Neural cell (in vitro differentiated cells): Measurements from ENCODE around the gene TUBAL3. TPM values are rescaled to one million over a fixed set of nuclear protein-coding genes. Genes with fewer than 3 reads are reported as not detected.

ENCODE experiments used
- H2AFZ ChIP-seq: fragments of 200-600, 300-800 bp; sonication (generic), shearing (Covaris generic); 2 replicates; pipeline ENCODE4 v1.6.0; 2014; ENCODE audit warnings: low read depth, mild to moderate bottlenecking, antibody characterized with exemption, low read length, moderate library complexity
- H3F3A ChIP-seq: fragments of 200-600 bp; shearing (Covaris generic); 2 replicates; pipeline ENCODE4 v1.6.1; 2016; ENCODE audit warnings: mild to moderate bottlenecking, moderate library complexity, mixed read lengths, antibody characterized with exemption, low read length; ENCODE audit not compliant: insufficient read depth, poor library complexity, severe bottlenecking
- H3K27ac ChIP-seq: fragments of 200-600, 300-800 bp; sonication (generic), shearing (Covaris generic); 2 replicates; pipeline ENCODE4 v1.5.1; 2014; ENCODE audit warnings: mild to moderate bottlenecking, low read length, moderate library complexity
- H3K27me3 ChIP-seq: fragments of 300-800, 200-600 bp; sonication (generic), shearing (Covaris generic); 2 replicates; pipeline ENCODE4 v1.6.0; 2014; ENCODE audit warnings: mild to moderate bottlenecking, low read depth, low read length, moderate library complexity; ENCODE audit not compliant: insufficient read depth
- H3K36me3 ChIP-seq: fragments of 300-800, 200-600 bp; sonication (generic), shearing (Covaris generic); 2 replicates; pipeline ENCODE4 v1.5.1; 2014; ENCODE audit warnings: mild to moderate bottlenecking, antibody characterized with exemption, low read length, moderate library complexity; ENCODE audit not compliant: insufficient read depth
- H3K4me2 ChIP-seq: fragments of 300-800, 200-600 bp; sonication (generic), shearing (Covaris generic); 2 replicates; pipeline ENCODE4 v1.6.0; 2014; ENCODE audit warnings: mild to moderate bottlenecking, low read length
- H3K4me3 ChIP-seq: fragments of 300-800, 200-600 bp; sonication (generic), shearing (Covaris generic); 2 replicates; pipeline ENCODE4 v1.5.1; 2014; ENCODE audit warnings: mild to moderate bottlenecking, low read length, moderate library complexity
- H3K79me2 ChIP-seq: fragments of 200-600 bp; shearing (Covaris generic); replicated peaks from 2 replicates; pipeline ENCODE4 v1.6.0; 2014; ENCODE audit warnings: mild to moderate bottlenecking, low read length, moderate library complexity; ENCODE audit not compliant: insufficient read depth
- H3K9ac ChIP-seq: fragments of 300-800, 200-600 bp; sonication (generic), shearing (Covaris generic); 2 replicates; pipeline ENCODE4 v1.6.1; 2016; ENCODE audit warnings: mild to moderate bottlenecking, low read length, mixed read lengths
- H3K9me2 ChIP-seq: fragments of 200-600 bp; shearing (Covaris generic); 2 replicates; pipeline ENCODE4 v1.6.1; 2016; ENCODE audit warnings: mild to moderate bottlenecking, low read length, mixed read lengths; ENCODE audit not compliant: insufficient read depth
- H3K9me3 ChIP-seq: fragments of 200-600, 300-800 bp; sonication (generic), shearing (Covaris generic); 2 replicates; pipeline ENCODE4 v1.6.1; 2016; ENCODE audit warnings: mild to moderate bottlenecking, mixed run types, low read length, moderate library complexity, mixed read lengths
- H4K20me1 ChIP-seq: fragments of 200-600 bp; shearing (Covaris generic); 2 replicates; pipeline ENCODE4 v1.6.1; 2016; ENCODE audit warnings: mild to moderate bottlenecking, mixed run types; ENCODE audit not compliant: insufficient read depth
- EP300 ChIP-seq: fragments of 450-650 bp; conservative IDR thresholded peaks from 2 replicates; pipeline ENCODE4 v1.6.1; 2014; ENCODE audit warnings: antibody characterized with exemption, mild to moderate bottlenecking, moderate library complexity; ENCODE audit not compliant: poor library complexity, severe bottlenecking
- EZH2 ChIP-seq: fragments of 200-600, 300-800 bp; shearing (Covaris generic), sonication (generic); IDR thresholded peaks from 2 replicates; pipeline ENCODE4 v1.6.1; 2014; ENCODE audit warnings: antibody characterized with exemption, low read length, borderline replicate concordance, mild to moderate bottlenecking; ENCODE audit not compliant: insufficient read depth, poor library complexity, severe bottlenecking
- MXI1 ChIP-seq: fragments of 450-650 bp; conservative IDR thresholded peaks from 2 replicates; pipeline ENCODE4 v1.6.1; 2014; ENCODE audit warnings: antibody characterized with exemption, mild to moderate bottlenecking; ENCODE audit not compliant: poor library complexity, severe bottlenecking
- POLR2AphosphoS5 ChIP-seq: IDR thresholded peaks from 2 replicates; pipeline ENCODE4 v1.6.1; 2012
- RAD21 ChIP-seq: fragments of 450-650 bp; conservative IDR thresholded peaks from 2 replicates; pipeline ENCODE4 v1.6.1; 2014; ENCODE audit warnings: antibody characterized with exemption, mild to moderate bottlenecking, moderate library complexity
- SMC3 ChIP-seq: fragments of 450-650 bp; conservative IDR thresholded peaks from 2 replicates; pipeline ENCODE4 v1.6.1; 2014; ENCODE audit warnings: antibody characterized with exemption, mild to moderate bottlenecking, moderate library complexity; ENCODE audit not compliant: poor library complexity
- TAF1 ChIP-seq: IDR thresholded peaks from 2 replicates; pipeline ENCODE4 v1.6.1; 2012; ENCODE audit warnings: low read depth
- polyA plus RNA-seq: library from polyadenylated mRNA; depleted of rRNA; stranded (reverse); fragments of >200 nt; gene quantifications from 2 replicates; pipeline ENCODE4 v1.2.3, GENCODE V29; 2014
- TF ChIP-seq, protein P1 (sequence below): IDR thresholded peaks from 2 replicates; pipeline ENCODE4 v1.6.1; 2012; ENCODE audit warnings: borderline replicate concordance
- TF ChIP-seq, protein P2 (sequence below): fragments of 450-650 bp; IDR thresholded peaks from 2 replicates; pipeline ENCODE4 v1.5.1; 2014; ENCODE audit warnings: antibody characterized with exemption, mild to moderate bottlenecking, moderate library complexity; ENCODE audit not compliant: poor library complexity, severe bottlenecking

The TUBAL3 gene
- polyA plus RNA-seq, 1 donor from 2014 or later, result not detected

DNA sequence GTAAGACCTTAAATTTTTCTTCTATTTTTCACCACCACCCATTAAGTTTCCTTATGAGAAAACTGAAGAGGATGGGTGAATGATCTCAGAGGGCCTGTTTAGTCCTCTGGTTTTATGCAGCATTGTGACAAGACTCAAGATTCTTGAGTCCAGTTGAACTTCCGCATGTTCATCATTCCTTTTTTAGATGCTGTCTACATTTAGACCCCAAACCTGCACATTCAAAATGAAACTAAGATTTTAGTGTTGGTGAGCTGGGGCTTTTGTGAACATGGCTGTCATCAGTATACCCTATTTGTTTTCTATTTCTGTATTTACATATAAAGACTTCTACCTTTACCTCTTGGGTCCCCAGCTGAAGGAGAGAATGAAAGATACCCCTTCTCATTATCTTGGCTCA, 38.8 kb upstream of the TUBAL3 start:
- no peak overlapping the region for H3K4me3 ChIP-seq
- H3K4me2 ChIP-seq, result no peak overlapping the region
- H4K20me1 ChIP-seq, result no peaks in the 10 kb centered on the region
- TF ChIP-seq EP300 (no peak), POLR2AphosphoS5 (no peak), EZH2 (no peak), TAF1 (no peak), RAD21 (no peak), SMC3 (no peak), MXI1 (no peak)
- TF ChIP-seq, protein P1, sequence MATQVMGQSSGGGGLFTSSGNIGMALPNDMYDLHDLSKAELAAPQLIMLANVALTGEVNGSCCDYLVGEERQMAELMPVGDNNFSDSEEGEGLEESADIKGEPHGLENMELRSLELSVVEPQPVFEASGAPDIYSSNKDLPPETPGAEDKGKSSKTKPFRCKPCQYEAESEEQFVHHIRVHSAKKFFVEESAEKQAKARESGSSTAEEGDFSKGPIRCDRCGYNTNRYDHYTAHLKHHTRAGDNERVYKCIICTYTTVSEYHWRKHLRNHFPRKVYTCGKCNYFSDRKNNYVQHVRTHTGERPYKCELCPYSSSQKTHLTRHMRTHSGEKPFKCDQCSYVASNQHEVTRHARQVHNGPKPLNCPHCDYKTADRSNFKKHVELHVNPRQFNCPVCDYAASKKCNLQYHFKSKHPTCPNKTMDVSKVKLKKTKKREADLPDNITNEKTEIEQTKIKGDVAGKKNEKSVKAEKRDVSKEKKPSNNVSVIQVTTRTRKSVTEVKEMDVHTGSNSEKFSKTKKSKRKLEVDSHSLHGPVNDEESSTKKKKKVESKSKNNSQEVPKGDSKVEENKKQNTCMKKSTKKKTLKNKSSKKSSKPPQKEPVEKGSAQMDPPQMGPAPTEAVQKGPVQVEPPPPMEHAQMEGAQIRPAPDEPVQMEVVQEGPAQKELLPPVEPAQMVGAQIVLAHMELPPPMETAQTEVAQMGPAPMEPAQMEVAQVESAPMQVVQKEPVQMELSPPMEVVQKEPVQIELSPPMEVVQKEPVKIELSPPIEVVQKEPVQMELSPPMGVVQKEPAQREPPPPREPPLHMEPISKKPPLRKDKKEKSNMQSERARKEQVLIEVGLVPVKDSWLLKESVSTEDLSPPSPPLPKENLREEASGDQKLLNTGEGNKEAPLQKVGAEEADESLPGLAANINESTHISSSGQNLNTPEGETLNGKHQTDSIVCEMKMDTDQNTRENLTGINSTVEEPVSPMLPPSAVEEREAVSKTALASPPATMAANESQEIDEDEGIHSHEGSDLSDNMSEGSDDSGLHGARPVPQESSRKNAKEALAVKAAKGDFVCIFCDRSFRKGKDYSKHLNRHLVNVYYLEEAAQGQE, result no peak
- TF ChIP-seq, protein P2, sequence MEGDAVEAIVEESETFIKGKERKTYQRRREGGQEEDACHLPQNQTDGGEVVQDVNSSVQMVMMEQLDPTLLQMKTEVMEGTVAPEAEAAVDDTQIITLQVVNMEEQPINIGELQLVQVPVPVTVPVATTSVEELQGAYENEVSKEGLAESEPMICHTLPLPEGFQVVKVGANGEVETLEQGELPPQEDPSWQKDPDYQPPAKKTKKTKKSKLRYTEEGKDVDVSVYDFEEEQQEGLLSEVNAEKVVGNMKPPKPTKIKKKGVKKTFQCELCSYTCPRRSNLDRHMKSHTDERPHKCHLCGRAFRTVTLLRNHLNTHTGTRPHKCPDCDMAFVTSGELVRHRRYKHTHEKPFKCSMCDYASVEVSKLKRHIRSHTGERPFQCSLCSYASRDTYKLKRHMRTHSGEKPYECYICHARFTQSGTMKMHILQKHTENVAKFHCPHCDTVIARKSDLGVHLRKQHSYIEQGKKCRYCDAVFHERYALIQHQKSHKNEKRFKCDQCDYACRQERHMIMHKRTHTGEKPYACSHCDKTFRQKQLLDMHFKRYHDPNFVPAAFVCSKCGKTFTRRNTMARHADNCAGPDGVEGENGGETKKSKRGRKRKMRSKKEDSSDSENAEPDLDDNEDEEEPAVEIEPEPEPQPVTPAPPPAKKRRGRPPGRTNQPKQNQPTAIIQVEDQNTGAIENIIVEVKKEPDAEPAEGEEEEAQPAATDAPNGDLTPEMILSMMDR, result no peak
- no peaks in the 10 kb centered on the region for H3F3A ChIP-seq
- no peaks in the 10 kb centered on the region for H3K27me3 ChIP-seq
- no peaks in the 10 kb centered on the region for H3K9me2 ChIP-seq
- no peaks in the 10 kb centered on the region for H3K9me3 ChIP-seq
- no peaks in the 10 kb centered on the region for H3K36me3 ChIP-seq
- no peaks in the 10 kb centered on the region for H3K79me2 ChIP-seq
- no peak overlapping the region for H2AFZ ChIP-seq
- H3K27ac ChIP-seq, result no peak overlapping the region
- no peak overlapping the region for H3K9ac ChIP-seq

DNA sequence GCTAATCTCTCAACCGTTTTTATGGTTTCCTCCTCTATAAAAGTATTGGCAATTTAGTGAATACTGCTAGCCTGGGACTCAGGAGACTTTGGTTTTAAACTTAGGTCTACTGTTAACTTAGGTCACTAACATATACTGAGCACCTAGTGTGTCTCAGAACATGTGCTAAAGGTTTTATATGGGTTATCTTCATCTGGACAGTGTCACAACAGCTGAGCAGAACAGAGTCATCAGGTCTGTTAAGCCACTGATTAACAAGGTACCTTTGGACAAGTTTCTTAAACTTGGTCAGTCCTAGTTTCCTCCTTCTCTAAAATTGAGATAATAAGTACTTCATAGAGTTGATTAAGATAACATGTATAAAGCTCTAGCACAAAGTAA, 38.4 kb upstream of the TUBAL3 start:
- Histone ChIP-seq H3K4me2 (no peak overlapping the region), H3K9me3 (no peaks in the 10 kb centered on the region), H3K27me3 (no peaks in the 10 kb centered on the region), H3K79me2 (no peaks in the 10 kb centered on the region), H3K4me3 (no peak overlapping the region), H4K20me1 (no peaks in the 10 kb centered on the region), H3K9me2 (no peaks in the 10 kb centered on the region), H2AFZ (no peak overlapping the region), H3K27ac (no peak overlapping the region), H3K36me3 (no peaks in the 10 kb centered on the region), H3F3A (no peaks in the 10 kb centered on the region), H3K9ac (no peak overlapping the region)
- TF ChIP-seq EP300 (no peak), RAD21 (no peak), POLR2AphosphoS5 (no peak)
- TF ChIP-seq, protein P1, result no peak
